Prostate gland (tissue), 2 donors: ENCODE data around the gene GATA1. TPM values are rescaled to one million over a fixed set of nuclear protein-coding genes. Genes with fewer than 3 reads are reported as not detected.

Experiments
- DNase-seq: peaks from one replicate; pipeline ENCODE4 v3.0.0-alpha.2; 2019; ENCODE audit warnings: low spot score
- H3K27ac ChIP-seq, 2 donors: fragments of 200-600 bp; sonication (generic); 2 replicates each; pipeline ENCODE4 v1.5.1; 2017 to 2019
- H3K27me3 ChIP-seq: fragments of 200-600 bp; sonication (generic); replicated peaks from 2 replicates; pipeline ENCODE4 v1.5.1; 2019; ENCODE audit not compliant: insufficient read depth
- H3K36me3 ChIP-seq, 2 donors: fragments of 200-600 bp; sonication (generic); 1 replicate in 1 of 2; 2 replicates in 1 of 2; pipeline versions ENCODE4 v1.5.1 to v1.8.1; 2017 to 2019
- H3K4me1 ChIP-seq: fragments of 200-600 bp; sonication (generic); replicated peaks from 2 replicates; pipeline ENCODE4 v1.5.1; 2019
- H3K4me3 ChIP-seq, 2 donors: fragments of 200-600 bp; sonication (generic); 2 replicates each; pipeline ENCODE4 v1.5.1; 2017 to 2019
- H3K9me3 ChIP-seq: fragments of 200-600 bp; sonication (generic); 2 replicates; pipeline ENCODE4 v1.5.1; 2017
- POLR2A ChIP-seq: fragments of 450-650 bp; IDR thresholded peaks from one replicate; pipeline ENCODE4 v1.6.1; 2016; ENCODE audit warnings: antibody characterized with exemption, mild to moderate bottlenecking
- POLR2AphosphoS5 ChIP-seq: sonication (generic); formaldehyde crosslinking; IDR thresholded peaks from one replicate; pipeline ENCODE4 v1.6.1; 2017; ENCODE audit warnings: antibody characterized with exemption
- WGBS: methylation state at CpG from one replicate; pipeline ENCODE4 v1.1.5; 2018; 5-methylcytosine and 5-hydroxymethylcytosine counted together
- intact Hi-C: fragments of 100-400 bp; cut with DNase I; formaldehyde crosslinking; loops from one replicate; pipeline ENCODE4 v1.14.2; 2022
- total RNA-seq, 2 donors: library from RNA; depleted of rRNA; stranded (reverse); fragments of >200 nt; gene quantifications; one replicate each; pipeline ENCODE4 v1.1.0, GENCODE V29; 2016
- TF ChIP-seq, protein P1 (sequence below), 4 experiments: fragments of 200-600 bp in 2 of 4; fragments of 450-650 bp in 2 of 4; sonication (generic) in 2 of 4; IDR thresholded peaks; 1 replicate in 3 of 4; 2 replicates in 1 of 4; pipeline ENCODE4 v1.5.1; 2016 to 2019; ENCODE audit warnings: antibody characterized with exemption in 4 of 4, mild to moderate bottlenecking in 2 of 4, moderate library complexity in 2 of 4

Gene GATA1
- total RNA-seq, 2 donors from 2014 or later: not detected

- DNase-seq: no peak
- WGBS: 42% methylated on average over 11 of the region's 58 CpGs
These were observed 44.9 kb downstream of the GATA1 start for GRCh38 chrX:48831136-48831908.

GRCh38 chrX:48831909-48832291, 45.5 kb downstream of the GATA1 start:
- Histone ChIP-seq H3K9me3 (no peaks in the 10 kb centered on the region), H3K27me3 (no peaks in the 10 kb centered on the region), H3K4me1 (no peaks in the 10 kb centered on the region), H3K27ac (no peak overlapping the region), H3K36me3 (no peaks in the 10 kb centered on the region), H3K4me3 (no peak overlapping the region)
- no peak for DNase-seq
- 20% methylated on average over 1 of the region's 57 CpGs for WGBS
- intact Hi-C loops: no loop called here
- TF ChIP-seq, protein P1, sequence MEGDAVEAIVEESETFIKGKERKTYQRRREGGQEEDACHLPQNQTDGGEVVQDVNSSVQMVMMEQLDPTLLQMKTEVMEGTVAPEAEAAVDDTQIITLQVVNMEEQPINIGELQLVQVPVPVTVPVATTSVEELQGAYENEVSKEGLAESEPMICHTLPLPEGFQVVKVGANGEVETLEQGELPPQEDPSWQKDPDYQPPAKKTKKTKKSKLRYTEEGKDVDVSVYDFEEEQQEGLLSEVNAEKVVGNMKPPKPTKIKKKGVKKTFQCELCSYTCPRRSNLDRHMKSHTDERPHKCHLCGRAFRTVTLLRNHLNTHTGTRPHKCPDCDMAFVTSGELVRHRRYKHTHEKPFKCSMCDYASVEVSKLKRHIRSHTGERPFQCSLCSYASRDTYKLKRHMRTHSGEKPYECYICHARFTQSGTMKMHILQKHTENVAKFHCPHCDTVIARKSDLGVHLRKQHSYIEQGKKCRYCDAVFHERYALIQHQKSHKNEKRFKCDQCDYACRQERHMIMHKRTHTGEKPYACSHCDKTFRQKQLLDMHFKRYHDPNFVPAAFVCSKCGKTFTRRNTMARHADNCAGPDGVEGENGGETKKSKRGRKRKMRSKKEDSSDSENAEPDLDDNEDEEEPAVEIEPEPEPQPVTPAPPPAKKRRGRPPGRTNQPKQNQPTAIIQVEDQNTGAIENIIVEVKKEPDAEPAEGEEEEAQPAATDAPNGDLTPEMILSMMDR (IDR thresholded peaks at IDR 0.05): no peak
- TF ChIP-seq POLR2AphosphoS5 (no peak), POLR2A (no peak)

More at GRCh38 chrX:48831136-48831908, 44.9 kb downstream of the GATA1 start:
- intact Hi-C loops: no loop called here
- TF ChIP-seq POLR2A (no peak), POLR2AphosphoS5 (no peak)
- TF ChIP-seq, protein P1 (IDR thresholded peaks at IDR 0.05): no peak
- Histone ChIP-seq H3K36me3 (no peaks in the 10 kb centered on the region), H3K9me3 (no peaks in the 10 kb centered on the region), H3K4me1 (no peaks in the 10 kb centered on the region), H3K4me3 (no peak overlapping the region), H3K27ac (no peak overlapping the region), H3K27me3 (no peaks in the 10 kb centered on the region)

- Histone ChIP-seq H3K27me3 (no peaks in the 10 kb centered on the region), H3K4me1 (no peaks in the 10 kb centered on the region), H3K9me3 (no peaks in the 10 kb centered on the region), H3K36me3 (no peaks in the 10 kb centered on the region), H3K27ac (no peak overlapping the region), H3K4me3 (no peak overlapping the region)
- DNase-seq: no peak
- intact Hi-C loops: no loop called here
- TF ChIP-seq POLR2AphosphoS5 (no peak), POLR2A (no peak)
- TF ChIP-seq, protein P1 (IDR thresholded peaks at IDR 0.05): no peak
- WGBS: 35% methylated on average over 9 of the region's 9 CpGs
These were observed 47.2 kb downstream of the GATA1 start for GRCh38 chrX:48833542-48834138.

GRCh38 chrX:48834383-48834709, 48.0 kb downstream of the GATA1 start:
- TF ChIP-seq POLR2A (no peak), POLR2AphosphoS5 (no peak)
- TF ChIP-seq, protein P1 (IDR thresholded peaks at IDR 0.05): no peak
- Histone ChIP-seq H3K36me3 (no peaks in the 10 kb centered on the region), H3K9me3 (no peaks in the 10 kb centered on the region), H3K27ac (no peak overlapping the region), H3K4me1 (no peaks in the 10 kb centered on the region), H3K27me3 (no peaks in the 10 kb centered on the region), H3K4me3 (no peak overlapping the region)
- no peak for DNase-seq
- intact Hi-C loops: no loop called here
- 11% methylated on average over 7 of the region's 7 CpGs for WGBS
